Breast epithelium (tissue), 3 donors: Measurements from ENCODE around the gene MAP4K4.

Experiments
- POLR2A ChIP-seq: fragments of 450-650 bp; IDR thresholded peaks from one replicate; pipeline ENCODE4 v1.6.1; 2016; ENCODE audit warnings: antibody characterized with exemption, mild to moderate bottlenecking, moderate library complexity
- POLR2AphosphoS5 ChIP-seq, 3 donors: sonication (generic); formaldehyde crosslinking; IDR thresholded peaks; one replicate each; pipeline ENCODE4 v1.6.1; 2017; ENCODE audit warnings: antibody characterized with exemption in 3 of 3
- TF ChIP-seq, protein P1 (sequence below), 3 donors: fragments of 450-650 bp; IDR thresholded peaks; one replicate each; pipeline ENCODE4 v1.5.1; 2016 to 2017; ENCODE audit warnings: antibody characterized with exemption in 3 of 3, mild to moderate bottlenecking in 3 of 3, moderate library complexity in 3 of 3

DNA sequence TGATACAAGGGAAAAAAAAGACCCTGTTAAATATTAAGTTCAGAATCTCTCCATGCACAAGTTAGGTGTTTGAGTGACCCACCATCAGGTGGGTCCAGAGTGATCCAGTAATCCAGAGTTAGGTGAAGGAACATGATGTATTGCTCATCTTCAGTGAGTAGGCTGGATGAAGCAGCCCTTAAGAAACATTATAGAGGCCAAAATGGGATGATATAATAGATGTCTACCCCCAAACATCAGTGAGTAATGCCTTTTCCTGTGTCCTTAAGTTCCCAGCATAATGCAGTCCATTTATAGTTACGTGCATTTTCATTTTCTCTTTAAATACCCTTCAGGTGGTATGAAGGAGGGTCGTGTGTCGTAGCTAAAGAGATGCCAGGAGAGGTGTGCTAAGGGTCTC, 89.6 kb downstream of the MAP4K4 start:
- TF ChIP-seq, protein P1, sequence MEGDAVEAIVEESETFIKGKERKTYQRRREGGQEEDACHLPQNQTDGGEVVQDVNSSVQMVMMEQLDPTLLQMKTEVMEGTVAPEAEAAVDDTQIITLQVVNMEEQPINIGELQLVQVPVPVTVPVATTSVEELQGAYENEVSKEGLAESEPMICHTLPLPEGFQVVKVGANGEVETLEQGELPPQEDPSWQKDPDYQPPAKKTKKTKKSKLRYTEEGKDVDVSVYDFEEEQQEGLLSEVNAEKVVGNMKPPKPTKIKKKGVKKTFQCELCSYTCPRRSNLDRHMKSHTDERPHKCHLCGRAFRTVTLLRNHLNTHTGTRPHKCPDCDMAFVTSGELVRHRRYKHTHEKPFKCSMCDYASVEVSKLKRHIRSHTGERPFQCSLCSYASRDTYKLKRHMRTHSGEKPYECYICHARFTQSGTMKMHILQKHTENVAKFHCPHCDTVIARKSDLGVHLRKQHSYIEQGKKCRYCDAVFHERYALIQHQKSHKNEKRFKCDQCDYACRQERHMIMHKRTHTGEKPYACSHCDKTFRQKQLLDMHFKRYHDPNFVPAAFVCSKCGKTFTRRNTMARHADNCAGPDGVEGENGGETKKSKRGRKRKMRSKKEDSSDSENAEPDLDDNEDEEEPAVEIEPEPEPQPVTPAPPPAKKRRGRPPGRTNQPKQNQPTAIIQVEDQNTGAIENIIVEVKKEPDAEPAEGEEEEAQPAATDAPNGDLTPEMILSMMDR (IDR thresholded peaks at IDR 0.05), result no peak
- no peak for TF ChIP-seq POLR2A
- TF ChIP-seq POLR2AphosphoS5 (IDR thresholded peaks at IDR 0.05), result no peak
